HepG2 (cell line): ENCODE results near the gene PCNA. TPM values are rescaled to one million over a fixed set of nuclear protein-coding genes. Genes with fewer than 3 reads are reported as not detected.

ENCODE experiments used
- ATF7 ChIP-seq, 2 experiments: fragments of 450-650 bp in 1 of 2; sonication (generic) in 1 of 2; formaldehyde crosslinking in 1 of 2; IDR thresholded peaks; 2 replicates each; pipeline versions ENCODE4 v1.4.0 to v1.6.1; 2016 to 2020; ENCODE audit warnings: antibody characterized with exemption in 1 of 2, mild to moderate bottlenecking in 1 of 2, missing genetic modification reagents in 1 of 2
- EHMT2 ChIP-seq: fragments of 200-600 bp; sonication (generic); IDR thresholded peaks from 2 replicates; pipeline ENCODE4 v1.7.0; 2017; ENCODE audit warnings: antibody characterized with exemption, low read depth, low read length, borderline replicate concordance
- HNRNPLL ChIP-seq: fragments of 200-400 bp; formaldehyde crosslinking; IDR thresholded peaks from 2 replicates; pipeline ENCODE4 v1.6.1; 2017; ENCODE audit warnings: mild to moderate bottlenecking, low read depth, low read length; ENCODE audit not compliant: poor library complexity, severe bottlenecking
- IRF2 ChIP-seq: IDR thresholded peaks from 2 replicates; pipeline ENCODE4 v1.6.1; 2018; ENCODE audit warnings: missing genetic modification reagents, missing compliant biosample characterization
- IRX3 ChIP-seq: sonication (generic); formaldehyde crosslinking; IDR thresholded peaks from 2 replicates; pipeline ENCODE4 v1.8.1; 2023; ENCODE audit warnings: mild to moderate bottlenecking, low read depth, missing genetic modification reagents, borderline replicate concordance
- ISX ChIP-seq: sonication (generic); formaldehyde crosslinking; conservative IDR thresholded peaks from 2 replicates; pipeline ENCODE4 v1.5.0; 2020; ENCODE audit warnings: missing genetic modification reagents
- JUND ChIP-seq: sonication (generic); formaldehyde crosslinking; IDR thresholded peaks from 2 replicates; pipeline ENCODE4 v1.8.0; 2022; ENCODE audit warnings: mild to moderate bottlenecking, missing genetic modification reagents
- MTF1 ChIP-seq: sonication (generic); formaldehyde crosslinking; IDR thresholded peaks from 2 replicates; pipeline ENCODE4 v1.5.0; 2020; ENCODE audit warnings: missing genetic modification reagents
- NFIB ChIP-seq: sonication (generic); formaldehyde crosslinking; IDR thresholded peaks from 2 replicates; pipeline ENCODE4 v1.9.0; 2021; ENCODE audit warnings: missing genetic modification reagents, mild to moderate bottlenecking, borderline replicate concordance
- POLR2AphosphoS5 ChIP-seq: IDR thresholded peaks from 2 replicates; pipeline ENCODE4 v1.6.1; 2012; ENCODE audit warnings: low read depth, low read length
- POLR2G ChIP-seq: fragments of 200-400 bp; formaldehyde crosslinking; IDR thresholded peaks from 2 replicates; pipeline ENCODE4 v1.6.1; 2018; ENCODE audit warnings: mild to moderate bottlenecking, low read depth, low read length, moderate library complexity
- ZFP41 ChIP-seq: sonication (generic); formaldehyde crosslinking; IDR thresholded peaks from 2 replicates; pipeline ENCODE4 v1.4.0; 2020; ENCODE audit warnings: mild to moderate bottlenecking, missing genetic modification reagents, borderline replicate concordance
- ZNF30 ChIP-seq: sonication (generic); formaldehyde crosslinking; IDR thresholded peaks from 2 replicates; pipeline ENCODE4 v1.5.0; 2020; ENCODE audit warnings: mild to moderate bottlenecking, missing genetic modification reagents
- ZNF333 ChIP-seq: sonication (generic); formaldehyde crosslinking; IDR thresholded peaks from 2 replicates; pipeline ENCODE4 v1.4.0; 2020; ENCODE audit warnings: mild to moderate bottlenecking, missing genetic modification reagents, borderline replicate concordance
- ZNF605 ChIP-seq: sonication (generic); formaldehyde crosslinking; IDR thresholded peaks from 2 replicates; pipeline ENCODE4 v1.8.0; 2022; ENCODE audit warnings: mild to moderate bottlenecking, missing genetic modification reagents
- ZNF670 ChIP-seq: sonication (generic); formaldehyde crosslinking; IDR thresholded peaks from 2 replicates; pipeline ENCODE4 v1.8.0; 2022; ENCODE audit warnings: mild to moderate bottlenecking, missing genetic modification reagents, borderline replicate concordance
- ZNF788 ChIP-seq: sonication (generic); formaldehyde crosslinking; IDR thresholded peaks from 2 replicates; pipeline ENCODE4 v1.5.0; 2020; ENCODE audit warnings: mild to moderate bottlenecking, missing genetic modification reagents, borderline replicate concordance
- ZNF878 ChIP-seq: sonication (generic); formaldehyde crosslinking; IDR thresholded peaks from 2 replicates; pipeline ENCODE4 v1.8.1; 2023; ENCODE audit warnings: mild to moderate bottlenecking, missing genetic modification reagents, moderate library complexity
- polyA plus RNA-seq, 8 experiments: library from polyadenylated mRNA; depleted of rRNA in 3 of 8; stranded (reverse) in 7 of 8; unstranded in 1 of 8; fragments of >200 nt; fragmentation: Illumina TruSeq in 4 of 8; extraction: Trizol in 4 of 8; gene quantifications; 2 replicates each; pipeline versions ENCODE4 v1.2.1 to v1.2.3, GENCODE V29; 2011 to 2016; ENCODE audit warnings: low read depth in 4 of 8, missing spikeins in 1 of 8, mixed read lengths in 1 of 8; ENCODE audit not compliant: insufficient read depth in 1 of 8
- total RNA-seq, 5 experiments: library from RNA; depleted of rRNA; stranded (reverse); fragments of >200 nt; fragmentation: Illumina TruSeq; extraction: Trizol; gene quantifications; 2 replicates each; pipeline ENCODE4 v1.2.3, GENCODE V29; 2016; ENCODE audit warnings: low read depth in 1 of 5
- TF ChIP-seq, protein P1 (sequence below): sonication (generic); formaldehyde crosslinking; IDR thresholded peaks from 2 replicates; pipeline ENCODE4 v1.8.1; 2022; ENCODE audit warnings: mild to moderate bottlenecking, missing genetic modification reagents
- TF ChIP-seq, protein P2 (sequence below): conservative IDR thresholded peaks from 2 replicates; pipeline ENCODE4 v1.6.1; 2018; ENCODE audit warnings: missing genetic modification reagents
- TF ChIP-seq, protein P3 (sequence below): IDR thresholded peaks from 2 replicates; pipeline ENCODE4 v1.6.1; 2016
- TF ChIP-seq, protein P4 (sequence below): sonication (generic); formaldehyde crosslinking; IDR thresholded peaks from 2 replicates; pipeline ENCODE4 v1.8.0; 2022; ENCODE audit warnings: missing genetic modification reagents, mild to moderate bottlenecking, borderline replicate concordance
- TF ChIP-seq, protein P5 (sequence below): sonication (generic); formaldehyde crosslinking; IDR thresholded peaks from 2 replicates; pipeline ENCODE4 v1.9.0; 2021; ENCODE audit warnings: missing genetic modification reagents, borderline replicate concordance

Gene PCNA
- total and polyA plus RNA-seq, 2 of the 13 experiments (the other 11 are each of a cell fraction or from before 2014, with no cell fraction given), result 229 to 655 TPM

DNA sequence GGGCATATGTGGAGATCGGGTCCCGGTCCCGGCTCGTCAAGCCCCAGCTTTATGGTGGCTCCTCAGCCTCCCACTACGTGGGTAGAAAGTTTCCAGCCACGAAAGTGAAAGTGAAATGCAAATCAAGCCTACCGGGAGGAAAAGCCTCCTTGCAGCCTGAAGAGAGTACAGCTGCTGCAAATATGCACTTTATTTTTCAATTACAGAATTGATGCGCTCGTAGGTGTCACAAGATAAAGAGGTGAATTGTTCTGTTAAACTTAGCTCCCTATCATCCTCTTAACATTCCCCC, 373 bp upstream of the PCNA start (continued):
- TF ChIP-seq ZNF788 (peak; percentile 68; the same call in 1 of the 2 replicates), ZNF878 (peak; percentile 70; the same call in 1 of the 2 replicates), JUND (no peak), ZNF670 (CRISPR knock-in tag) (0 out of 2 replicates have a peak, but pooled peaks have one; percentile 3), POLR2G (peak; percentile 99), ZNF30 (CRISPR knock-in tag) (no peak), NFIB (CRISPR knock-in tag) (no peak), ZNF605 (CRISPR knock-in tag) (no peak), MTF1 (CRISPR knock-in tag) (0 out of 2 replicates have a peak, but pooled peaks have one; percentile 71), ATF7 (IDR thresholded peaks at IDR 0.05) (no peak), ATF7 (CRISPR knock-in tag; IDR thresholded peaks at IDR 0.05) (no peak), POLR2AphosphoS5 (peak; percentile 99), HNRNPLL (peak; percentile 71), IRX3 (CRISPR knock-in tag) (no peak), IRF2 (CRISPR knock-in tag) (peak; percentile 99), ZFP41 (CRISPR knock-in tag) (no peak), ISX (peak; percentile 42; the same call in 1 of the 2 replicates), EHMT2 (no peak), ZNF333 (CRISPR knock-in tag) (no peak)
- TF ChIP-seq, protein P1, sequence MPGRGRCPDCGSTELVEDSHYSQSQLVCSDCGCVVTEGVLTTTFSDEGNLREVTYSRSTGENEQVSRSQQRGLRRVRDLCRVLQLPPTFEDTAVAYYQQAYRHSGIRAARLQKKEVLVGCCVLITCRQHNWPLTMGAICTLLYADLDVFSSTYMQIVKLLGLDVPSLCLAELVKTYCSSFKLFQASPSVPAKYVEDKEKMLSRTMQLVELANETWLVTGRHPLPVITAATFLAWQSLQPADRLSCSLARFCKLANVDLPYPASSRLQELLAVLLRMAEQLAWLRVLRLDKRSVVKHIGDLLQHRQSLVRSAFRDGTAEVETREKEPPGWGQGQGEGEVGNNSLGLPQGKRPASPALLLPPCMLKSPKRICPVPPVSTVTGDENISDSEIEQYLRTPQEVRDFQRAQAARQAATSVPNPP (CRISPR knock-in tag), result peak; percentile 20; the same call in 1 of the 2 replicates
- TF ChIP-seq, protein P2, sequence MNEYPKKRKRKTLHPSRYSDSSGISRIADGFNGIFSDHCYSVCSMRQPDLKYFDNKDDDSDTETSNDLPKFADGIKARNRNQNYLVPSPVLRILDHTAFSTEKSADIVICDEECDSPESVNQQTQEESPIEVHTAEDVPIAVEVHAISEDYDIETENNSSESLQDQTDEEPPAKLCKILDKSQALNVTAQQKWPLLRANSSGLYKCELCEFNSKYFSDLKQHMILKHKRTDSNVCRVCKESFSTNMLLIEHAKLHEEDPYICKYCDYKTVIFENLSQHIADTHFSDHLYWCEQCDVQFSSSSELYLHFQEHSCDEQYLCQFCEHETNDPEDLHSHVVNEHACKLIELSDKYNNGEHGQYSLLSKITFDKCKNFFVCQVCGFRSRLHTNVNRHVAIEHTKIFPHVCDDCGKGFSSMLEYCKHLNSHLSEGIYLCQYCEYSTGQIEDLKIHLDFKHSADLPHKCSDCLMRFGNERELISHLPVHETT (CRISPR knock-in tag), result 0 out of 2 replicates have a peak, but pooled peaks have one; percentile 53
- TF ChIP-seq, protein P3, sequence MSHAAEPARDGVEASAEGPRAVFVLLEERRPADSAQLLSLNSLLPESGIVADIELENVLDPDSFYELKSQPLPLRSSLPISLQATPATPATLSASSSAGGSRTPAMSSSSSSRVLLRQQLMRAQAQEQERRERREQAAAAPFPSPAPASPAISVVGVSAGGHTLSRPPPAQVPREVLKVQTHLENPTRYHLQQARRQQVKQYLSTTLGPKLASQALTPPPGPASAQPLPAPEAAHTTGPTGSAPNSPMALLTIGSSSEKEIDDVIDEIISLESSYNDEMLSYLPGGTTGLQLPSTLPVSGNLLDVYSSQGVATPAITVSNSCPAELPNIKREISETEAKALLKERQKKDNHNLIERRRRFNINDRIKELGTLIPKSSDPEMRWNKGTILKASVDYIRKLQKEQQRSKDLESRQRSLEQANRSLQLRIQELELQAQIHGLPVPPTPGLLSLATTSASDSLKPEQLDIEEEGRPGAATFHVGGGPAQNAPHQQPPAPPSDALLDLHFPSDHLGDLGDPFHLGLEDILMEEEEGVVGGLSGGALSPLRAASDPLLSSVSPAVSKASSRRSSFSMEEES (CRISPR knock-in tag), result peak; percentile 66; the same call in 1 of the 2 replicates
- TF ChIP-seq, protein P4, sequence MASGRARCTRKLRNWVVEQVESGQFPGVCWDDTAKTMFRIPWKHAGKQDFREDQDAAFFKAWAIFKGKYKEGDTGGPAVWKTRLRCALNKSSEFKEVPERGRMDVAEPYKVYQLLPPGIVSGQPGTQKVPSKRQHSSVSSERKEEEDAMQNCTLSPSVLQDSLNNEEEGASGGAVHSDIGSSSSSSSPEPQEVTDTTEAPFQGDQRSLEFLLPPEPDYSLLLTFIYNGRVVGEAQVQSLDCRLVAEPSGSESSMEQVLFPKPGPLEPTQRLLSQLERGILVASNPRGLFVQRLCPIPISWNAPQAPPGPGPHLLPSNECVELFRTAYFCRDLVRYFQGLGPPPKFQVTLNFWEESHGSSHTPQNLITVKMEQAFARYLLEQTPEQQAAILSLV (CRISPR knock-in tag), result no peak
- TF ChIP-seq, protein P5, sequence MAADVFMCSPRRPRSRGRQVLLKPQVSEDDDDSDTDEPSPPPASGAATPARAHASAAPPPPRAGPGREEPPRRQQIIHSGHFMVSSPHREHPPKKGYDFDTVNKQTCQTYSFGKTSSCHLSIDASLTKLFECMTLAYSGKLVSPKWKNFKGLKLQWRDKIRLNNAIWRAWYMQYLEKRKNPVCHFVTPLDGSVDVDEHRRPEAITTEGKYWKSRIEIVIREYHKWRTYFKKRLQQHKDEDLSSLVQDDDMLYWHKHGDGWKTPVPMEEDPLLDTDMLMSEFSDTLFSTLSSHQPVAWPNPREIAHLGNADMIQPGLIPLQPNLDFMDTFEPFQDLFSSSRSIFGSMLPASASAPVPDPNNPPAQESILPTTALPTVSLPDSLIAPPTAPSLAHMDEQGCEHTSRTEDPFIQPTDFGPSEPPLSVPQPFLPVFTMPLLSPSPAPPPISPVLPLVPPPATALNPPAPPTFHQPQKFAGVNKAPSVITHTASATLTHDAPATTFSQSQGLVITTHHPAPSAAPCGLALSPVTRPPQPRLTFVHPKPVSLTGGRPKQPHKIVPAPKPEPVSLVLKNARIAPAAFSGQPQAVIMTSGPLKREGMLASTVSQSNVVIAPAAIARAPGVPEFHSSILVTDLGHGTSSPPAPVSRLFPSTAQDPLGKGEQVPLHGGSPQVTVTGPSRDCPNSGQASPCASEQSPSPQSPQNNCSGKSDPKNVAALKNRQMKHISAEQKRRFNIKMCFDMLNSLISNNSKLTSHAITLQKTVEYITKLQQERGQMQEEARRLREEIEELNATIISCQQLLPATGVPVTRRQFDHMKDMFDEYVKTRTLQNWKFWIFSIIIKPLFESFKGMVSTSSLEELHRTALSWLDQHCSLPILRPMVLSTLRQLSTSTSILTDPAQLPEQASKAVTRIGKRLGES, result no peak
